Bone marrow (tissue), 2 donors: ENCODE measurements around the gene ADRA2B.

Source experiments
- DNase-seq, 2 donors: peaks; one replicate each; lab custom pipeline; 2025; lab: John Stamatoyannopoulos, UW

The ADRA2B gene

GRCh38 chr2:96105152-96105915 is 11.0 kb downstream of the ADRA2B start:
- no peak for DNase-seq

- no peak for DNase-seq
Observed at GRCh38 chr2:96104487-96104861, 11.9 kb downstream of the ADRA2B start.

GRCh38 chr2:96103761-96104486 is 12.4 kb downstream of the ADRA2B start:
- no peak for DNase-seq

GRCh38 chr2:96103187-96103601 is 13.2 kb downstream of the ADRA2B start:
- no peak for DNase-seq

- no peak for DNase-seq
Observed at GRCh38 chr2:96102596-96103186, 13.7 kb downstream of the ADRA2B start.

- no peak for DNase-seq
Observed at GRCh38 chr2:96100893-96101304, 15.5 kb downstream of the ADRA2B start.

GRCh38 chr2:96099861-96100798 is 16.2 kb downstream of the ADRA2B start:
- DNase-seq = no peak

GRCh38 chr2:96098900-96099590 is 17.3 kb downstream of the ADRA2B start:
- DNase-seq = no peak

- no peak for DNase-seq
Observed at GRCh38 chr2:96097951-96098823, 18.2 kb downstream of the ADRA2B start.

GRCh38 chr2:96097441-96097840 is 18.9 kb downstream of the ADRA2B start:
- no peak for DNase-seq

- DNase-seq = no peak
Observed at GRCh38 chr2:96095116-96095636, 21.2 kb downstream of the ADRA2B start.

- no peak for DNase-seq
Observed at GRCh38 chr2:96093528-96093927, 22.8 kb downstream of the ADRA2B start.

- no peak for DNase-seq
Observed at GRCh38 chr2:96092951-96093350, 23.4 kb downstream of the ADRA2B start.

GRCh38 chr2:96092573-96092877 is 23.8 kb downstream of the ADRA2B start:
- DNase-seq = no peak

GRCh38 chr2:96091711-96092572 is 24.4 kb downstream of the ADRA2B start:
- DNase-seq = no peak

- DNase-seq = no peak
Observed at GRCh38 chr2:96091141-96091710, 25.1 kb downstream of the ADRA2B start.

GRCh38 chr2:96090196-96090926 is 26.0 kb downstream of the ADRA2B start:
- DNase-seq = no peak
